Colon (tissue), 2 donors: Measurements from ENCODE around the gene TRPV5.
"Not testable (repeated sequence)": the region's sequence is repeated elsewhere in the genome, so short reads cannot be mapped to it uniquely, and the experiment has no call there.

Experiments
- FAIRE-seq: peaks from 2 replicates; lab custom pipeline; 2012; peaks lifted over from hg19 to GRCh38; lab: Jason Lieb, UNC
- donor health status: control.
- donor health status: control.

TRPV5 gene

DNA sequence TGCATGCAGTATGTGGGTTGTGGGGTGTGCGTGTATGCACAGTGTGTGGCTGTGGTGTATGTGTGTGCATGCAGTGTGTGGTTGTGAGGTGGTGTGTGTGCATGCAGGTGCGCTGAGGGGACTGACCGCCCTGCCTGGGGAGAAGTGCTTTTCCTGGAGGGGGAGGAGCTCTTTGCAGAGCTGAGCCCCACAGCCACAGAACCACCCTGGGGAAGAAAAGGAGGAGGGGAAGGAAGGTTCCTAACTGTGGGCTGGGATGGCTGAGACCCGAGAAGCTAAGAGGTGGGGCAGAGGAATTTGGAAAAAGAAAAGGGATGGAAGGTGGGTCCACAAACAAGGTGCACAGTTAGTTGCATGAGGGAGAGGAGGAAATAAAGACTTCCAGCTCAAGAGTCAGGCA is at the start of gene TRPV5:
TRPV5 (minus strand) TSS at position 123 of the 400 bp plus-strand sequence. CDS start 287 bp downstream, outside the sequence.
- no peak for FAIRE-seq

DNA sequence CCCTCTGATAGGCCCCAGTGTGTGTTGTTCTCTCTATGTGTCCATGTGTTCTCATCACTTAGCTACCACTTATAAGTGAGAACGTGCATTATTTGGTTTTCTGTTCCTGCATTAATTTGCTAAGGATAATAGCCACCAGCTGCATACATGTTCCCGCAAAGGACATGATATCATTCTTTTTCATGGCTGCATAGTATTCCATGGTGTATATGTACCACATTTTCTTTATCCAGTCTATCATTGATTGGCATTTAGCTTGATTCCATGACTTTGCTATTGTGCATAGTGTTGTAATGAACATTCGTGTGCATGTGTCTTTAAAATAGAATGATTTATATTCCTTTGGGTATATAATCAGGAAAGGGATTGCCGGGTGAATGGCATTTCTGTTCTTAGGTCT is 44.9 kb upstream of the TRPV5 start:
- not testable (repeated sequence) for FAIRE-seq

DNA sequence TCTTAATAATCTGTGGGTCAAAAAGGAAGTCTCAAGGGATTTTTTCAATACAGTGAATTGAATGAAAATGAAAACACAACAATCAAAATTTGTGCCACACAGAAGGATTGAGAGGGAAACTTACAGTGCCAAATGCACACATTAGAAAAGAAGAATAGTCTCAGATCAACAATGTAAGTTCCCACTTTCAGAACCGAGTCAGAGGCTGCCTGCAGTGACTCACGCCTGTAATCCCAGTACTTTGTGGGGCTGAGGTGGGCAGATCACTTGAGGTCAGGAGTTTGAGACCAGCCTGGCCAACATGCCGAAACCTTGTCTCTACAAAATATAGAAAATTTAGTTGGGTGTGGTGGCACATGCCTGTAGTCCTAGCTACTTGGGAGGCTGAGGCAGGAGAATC is 41.1 kb upstream of the TRPV5 start:
- no peak for FAIRE-seq

DNA sequence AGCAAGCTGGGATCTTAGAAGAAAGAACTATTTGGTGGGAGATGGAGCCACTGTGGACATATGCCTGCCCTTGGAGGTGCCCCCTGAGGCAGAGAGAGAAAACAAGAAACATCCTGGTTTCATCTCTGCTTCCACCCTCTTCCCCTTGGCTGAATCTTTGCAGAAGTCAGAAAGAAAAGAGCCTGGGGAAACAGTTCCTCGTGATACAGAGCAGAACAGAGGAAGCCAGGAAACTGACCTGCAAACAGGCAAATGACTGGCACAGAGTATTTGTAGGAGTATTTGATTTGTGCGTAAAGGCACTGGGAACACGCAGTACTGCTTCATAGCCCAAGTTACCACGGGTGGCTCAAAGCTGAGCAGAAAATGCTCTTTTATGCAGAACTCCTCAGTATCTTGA is 35.6 kb upstream of the TRPV5 start:
- no peak for FAIRE-seq

GRCh38 chr7:142968229-142968628 is 34.7 kb upstream of the TRPV5 start:
- FAIRE-seq = no peak

- no peak for FAIRE-seq
These were observed 31.1 kb upstream of the TRPV5 start for GRCh38 chr7:142964502-142965246.

GRCh38 chr7:142963993-142964392 is 30.4 kb upstream of the TRPV5 start:
- no peak for FAIRE-seq

DNA sequence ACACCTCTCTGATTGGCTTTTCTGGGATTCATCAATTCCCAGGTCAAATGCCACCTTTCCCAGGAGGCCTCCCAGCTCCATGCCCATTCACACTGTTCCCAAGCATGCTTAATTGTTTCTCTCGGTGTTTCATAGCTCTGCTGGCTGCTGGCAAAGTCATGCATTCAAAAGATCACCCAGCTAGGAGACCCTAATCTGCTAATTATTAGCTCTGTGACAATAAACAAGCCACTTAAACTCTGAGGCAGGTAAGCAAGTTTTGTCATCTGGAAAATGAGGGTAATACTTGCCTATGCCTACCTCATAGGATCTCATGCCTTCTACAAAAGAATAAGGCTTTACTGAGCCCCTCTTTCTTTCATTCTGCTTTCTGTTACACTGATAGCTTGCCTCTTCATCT is 29.4 kb upstream of the TRPV5 start:
- FAIRE-seq = no peak

DNA sequence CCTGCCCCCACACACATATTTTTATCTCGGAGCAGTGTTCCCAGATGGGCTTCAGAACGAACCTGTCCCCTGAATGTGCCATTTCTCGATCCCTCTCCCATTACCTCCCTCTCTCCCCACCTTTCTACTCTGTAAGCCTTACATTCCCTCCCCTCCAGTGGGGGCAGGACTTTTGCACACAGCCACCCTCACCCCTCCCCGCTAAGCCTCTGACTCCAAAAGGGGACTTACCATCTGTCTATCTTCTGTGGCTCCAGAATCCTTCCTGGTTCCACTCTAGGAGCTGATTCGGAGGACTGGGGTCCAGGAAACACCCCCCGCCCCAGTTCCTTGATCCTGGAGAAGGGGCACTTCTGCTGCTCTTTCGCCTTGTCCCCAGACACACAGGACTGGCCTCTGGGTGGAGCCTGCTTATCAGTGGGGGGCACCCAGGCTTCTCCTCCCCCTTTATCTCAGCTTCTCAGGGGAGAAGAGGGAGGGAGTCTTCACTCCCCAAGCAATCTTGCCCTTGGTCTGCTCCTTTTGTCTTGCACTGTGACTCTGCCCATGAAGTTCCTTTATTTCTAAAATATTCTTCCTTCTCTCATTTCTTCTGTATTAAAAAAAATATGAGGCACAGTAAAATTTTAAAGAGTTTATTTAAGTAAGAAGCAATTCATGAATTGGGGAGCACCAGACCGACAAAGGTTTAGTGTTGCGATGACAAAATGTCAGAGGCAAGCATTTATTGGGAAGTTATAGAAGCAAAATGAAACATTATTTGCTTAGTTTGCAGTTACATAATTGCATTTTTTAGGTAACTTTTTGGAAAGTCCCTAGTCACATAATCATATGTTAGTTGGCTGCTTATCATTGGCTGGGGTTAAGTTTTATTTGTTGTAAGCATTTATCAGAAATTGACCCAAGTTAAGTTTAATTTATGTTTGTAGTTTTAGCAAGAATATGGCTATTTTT is 28.7 kb upstream of the TRPV5 start, which contains the start of gene KEL:
KEL (minus strand) TSS at position 391 of the 954 bp plus-strand sequence; CDS start at position 234, 157 bp downstream.
- FAIRE-seq = no peak

DNA sequence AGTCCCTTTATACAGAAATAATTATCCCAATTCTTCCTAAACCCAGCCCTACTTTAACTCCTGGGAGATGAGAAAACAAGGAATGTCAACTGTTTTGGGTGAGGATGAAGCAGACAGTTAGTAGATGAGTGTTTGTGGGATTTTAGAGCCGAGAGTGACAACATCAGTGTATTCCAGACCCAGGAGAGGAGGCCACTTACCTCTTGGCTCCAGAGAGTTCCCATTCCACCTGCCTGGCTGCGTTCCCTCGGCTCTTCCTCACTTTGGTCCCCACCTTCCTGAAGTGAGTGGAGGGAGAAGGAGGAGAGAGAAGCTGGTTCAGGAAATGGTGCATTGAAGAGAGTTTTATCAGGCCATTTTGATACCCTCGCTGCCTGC is 28.0 kb upstream of the TRPV5 start:
- FAIRE-seq = no peak

DNA sequence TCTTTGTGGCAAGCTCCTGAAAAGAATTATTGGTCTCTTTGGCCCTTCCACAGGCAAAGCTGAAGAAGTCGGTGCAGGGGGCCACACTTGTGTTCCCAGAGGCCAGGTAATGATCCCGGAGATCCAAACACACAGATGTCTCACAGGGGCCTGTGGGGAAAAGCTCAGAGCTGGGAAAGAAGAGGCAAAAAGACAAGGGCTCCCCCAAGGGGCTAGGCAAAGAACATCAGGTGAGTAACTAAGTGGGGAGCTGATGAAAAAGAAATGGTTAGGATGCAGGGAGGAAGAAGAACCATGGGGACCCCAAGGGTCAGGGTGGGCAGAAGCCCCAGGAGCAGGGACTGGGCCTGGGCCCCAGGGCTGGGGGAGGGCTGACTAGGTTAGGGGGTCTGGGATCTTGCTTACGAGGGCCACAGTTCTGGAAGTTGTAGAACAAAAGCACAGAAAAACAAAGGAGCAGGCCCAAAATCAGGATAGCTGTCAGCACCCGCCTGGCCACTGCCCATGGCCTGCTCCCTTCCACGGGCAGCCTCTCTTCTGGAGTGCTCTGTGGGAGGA is 27.5 kb upstream of the TRPV5 start:
- FAIRE-seq = no peak

DNA sequence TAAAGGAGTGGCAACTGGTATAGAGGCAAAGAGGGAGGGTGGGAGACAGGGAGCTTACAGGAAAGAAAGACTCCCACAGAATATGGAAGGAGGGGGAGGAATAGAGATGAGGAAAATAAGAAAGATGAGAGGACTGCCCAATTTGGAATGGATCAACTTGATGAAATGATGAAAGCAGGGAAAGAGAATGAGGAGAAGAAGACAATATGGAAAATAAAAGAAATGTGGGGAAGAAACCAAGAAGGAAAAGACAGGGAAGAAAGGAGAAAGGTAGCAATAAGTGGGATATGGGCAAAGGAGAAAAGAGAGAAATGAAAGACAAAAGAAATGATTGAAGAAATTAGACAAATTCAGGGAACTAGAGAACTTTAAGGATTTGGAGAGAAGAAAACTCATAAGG is 25.7 kb upstream of the TRPV5 start:
- no peak for FAIRE-seq

- no peak for FAIRE-seq
These were observed 24.2 kb upstream of the TRPV5 start for GRCh38 chr7:142957723-142958122.

- FAIRE-seq = no peak
These were observed 23.5 kb upstream of the TRPV5 start for GRCh38 chr7:142956951-142957623.

DNA sequence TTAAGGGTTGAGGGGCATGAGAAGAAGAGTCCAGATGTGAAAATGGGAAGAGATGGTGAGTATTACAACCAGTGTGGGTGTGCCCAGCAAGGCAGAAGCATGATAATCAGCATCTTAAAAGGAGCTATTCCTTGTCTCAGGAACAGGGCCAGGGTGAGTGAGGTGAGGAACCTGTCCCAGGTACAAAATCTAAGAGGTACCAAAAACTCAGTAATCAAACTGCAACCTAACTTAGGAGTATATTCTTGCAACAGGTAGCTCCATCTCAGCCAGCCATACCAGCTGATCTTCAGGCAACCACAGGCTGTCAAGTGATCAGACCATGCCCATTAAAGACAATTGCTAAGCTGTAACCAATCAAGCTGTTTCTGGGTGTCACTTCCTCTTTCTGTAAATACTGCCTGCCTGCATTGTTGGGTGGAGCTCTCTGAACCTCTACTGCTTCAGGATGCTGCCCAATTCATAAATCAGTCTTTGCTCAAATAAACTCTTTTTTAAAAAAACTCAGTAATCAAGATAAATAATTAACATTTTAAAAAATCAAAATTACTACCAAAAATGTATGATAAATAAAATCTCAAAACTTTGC is 21.2 kb upstream of the TRPV5 start:
- no peak for FAIRE-seq

- FAIRE-seq = no peak
These were observed 16.7 kb upstream of the TRPV5 start for GRCh38 chr7:142950235-142950634.

DNA sequence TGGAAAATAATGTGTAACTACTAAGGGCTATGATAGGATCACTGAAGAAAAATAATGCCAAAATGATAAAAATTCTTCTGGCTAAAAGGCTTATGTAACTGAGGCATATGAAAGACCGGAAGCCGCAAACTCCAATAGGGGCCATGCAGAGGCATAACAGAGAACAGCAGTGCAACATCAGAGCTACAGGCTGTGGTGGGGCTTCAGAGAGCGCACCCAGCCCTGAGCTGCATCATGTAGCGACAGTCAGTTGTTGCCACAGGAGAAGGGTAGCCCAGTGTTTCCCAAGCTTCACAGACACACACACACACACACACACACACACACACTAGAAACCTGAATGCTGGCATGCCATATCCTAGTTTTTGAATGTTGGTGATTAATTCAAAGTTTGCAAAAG is 15.1 kb upstream of the TRPV5 start:
- FAIRE-seq = no peak

GRCh38 chr7:142945001-142945400 is 11.5 kb upstream of the TRPV5 start:
- no peak for FAIRE-seq

DNA sequence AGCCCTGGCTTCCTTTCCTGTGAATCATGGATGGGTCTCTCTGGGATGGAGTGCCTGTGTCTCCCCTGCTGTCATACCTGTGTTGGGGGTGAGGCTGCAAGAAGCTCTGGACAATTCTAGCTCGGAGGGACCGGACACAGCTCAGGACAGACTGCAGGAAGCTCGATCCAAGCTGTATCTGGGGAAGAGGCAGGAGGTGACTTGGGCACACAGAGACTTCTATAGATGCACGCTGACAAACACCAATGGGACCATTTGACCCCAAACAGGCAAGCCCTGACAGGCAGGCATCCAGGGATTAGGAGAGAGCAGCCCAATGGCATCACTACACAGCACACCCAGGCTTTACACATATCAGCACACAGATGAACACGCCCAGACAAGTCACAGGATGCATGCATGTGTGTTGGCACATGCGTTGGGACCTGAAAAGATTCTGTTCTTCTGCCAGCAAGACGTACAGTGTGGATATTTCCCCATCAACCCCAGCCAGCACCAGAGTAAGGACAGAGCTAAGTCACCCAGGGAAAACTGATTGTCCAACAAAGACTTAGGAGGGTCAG is 10.2 kb upstream of the TRPV5 start:
- no peak for FAIRE-seq

GRCh38 chr7:142942746-142943145 is 9.2 kb upstream of the TRPV5 start:
- FAIRE-seq = no peak

- no peak for FAIRE-seq
These were observed 8.0 kb upstream of the TRPV5 start for GRCh38 chr7:142941541-142941940.
